Astrocyte (in vitro differentiated cells and primary cell): ENCODE measurements around the gene TAF3.

Experiments
- EZH2 ChIP-seq: IDR thresholded peaks from 2 replicates; pipeline ENCODE4 v1.6.1; 2012; ENCODE audit warnings: mild to moderate bottlenecking, low read length, inconsistent platforms; ENCODE audit not compliant: insufficient read depth
- TF ChIP-seq, protein P1 (sequence below): IDR thresholded peaks from 2 replicates; pipeline ENCODE4 v1.5.1; 2011; ENCODE audit warnings: low read depth, mild to moderate bottlenecking, inconsistent platforms, low read length, moderate library complexity; ENCODE audit not compliant: insufficient read depth

DNA sequence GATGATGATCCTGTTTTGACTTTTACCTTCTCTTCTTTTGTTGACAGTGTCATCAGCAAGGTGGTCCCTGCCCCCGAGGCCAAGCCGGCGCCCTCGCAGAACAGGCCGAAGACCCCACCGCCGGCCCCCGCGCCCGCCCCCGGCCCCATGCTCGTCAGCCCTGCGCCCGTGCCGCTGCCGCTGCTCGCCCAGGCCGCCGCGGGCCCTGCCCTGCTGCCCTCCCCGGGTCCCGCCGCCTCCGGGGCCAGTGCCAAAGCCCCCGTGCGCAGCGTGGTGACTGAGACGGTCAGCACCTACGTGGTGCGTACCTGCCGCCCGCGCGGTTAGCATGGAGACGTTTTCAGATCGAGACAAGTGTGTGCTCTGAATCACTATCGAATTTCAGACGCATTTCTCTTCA is 190.7 kb downstream of the TAF3 start:
- TF ChIP-seq, protein P1, sequence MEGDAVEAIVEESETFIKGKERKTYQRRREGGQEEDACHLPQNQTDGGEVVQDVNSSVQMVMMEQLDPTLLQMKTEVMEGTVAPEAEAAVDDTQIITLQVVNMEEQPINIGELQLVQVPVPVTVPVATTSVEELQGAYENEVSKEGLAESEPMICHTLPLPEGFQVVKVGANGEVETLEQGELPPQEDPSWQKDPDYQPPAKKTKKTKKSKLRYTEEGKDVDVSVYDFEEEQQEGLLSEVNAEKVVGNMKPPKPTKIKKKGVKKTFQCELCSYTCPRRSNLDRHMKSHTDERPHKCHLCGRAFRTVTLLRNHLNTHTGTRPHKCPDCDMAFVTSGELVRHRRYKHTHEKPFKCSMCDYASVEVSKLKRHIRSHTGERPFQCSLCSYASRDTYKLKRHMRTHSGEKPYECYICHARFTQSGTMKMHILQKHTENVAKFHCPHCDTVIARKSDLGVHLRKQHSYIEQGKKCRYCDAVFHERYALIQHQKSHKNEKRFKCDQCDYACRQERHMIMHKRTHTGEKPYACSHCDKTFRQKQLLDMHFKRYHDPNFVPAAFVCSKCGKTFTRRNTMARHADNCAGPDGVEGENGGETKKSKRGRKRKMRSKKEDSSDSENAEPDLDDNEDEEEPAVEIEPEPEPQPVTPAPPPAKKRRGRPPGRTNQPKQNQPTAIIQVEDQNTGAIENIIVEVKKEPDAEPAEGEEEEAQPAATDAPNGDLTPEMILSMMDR, result no peak
- no peak for TF ChIP-seq EZH2
